Left cardiac atrium (tissue), 4 donors: ENCODE results near the gene POU2F2. TPM values are rescaled to one million over a fixed set of nuclear protein-coding genes. Genes with fewer than 3 reads are reported as not detected.
"Not testable (repeated sequence)": the region's sequence is repeated elsewhere in the genome, so short reads cannot be mapped to it uniquely, and the experiment has no call there.

Experiments used
- ATAC-seq, 2 donors: fragments of 200-7000 bp; cut with Tn5 transposase; one replicate each; pipeline ENCODE4 v1.9.1; 2020; ENCODE audit warnings: mild to moderate bottlenecking in 2 of 2, moderate library complexity in 2 of 2
- DNase-seq: peaks from one replicate; pipeline ENCODE4 v3.0.0-alpha.2; 2020
- intact Hi-C, 2 donors: fragments of 100-400 bp; cut with DNase I; formaldehyde crosslinking; loops; one replicate each; pipeline versions ENCODE4 v1.14.1 to v1.15.1; 2022 to 2023
- total RNA-seq, 2 donors: library from RNA; stranded (reverse); fragmentation: NEBNext Ultra II Directional; extraction: Animal tissue kit (Norgen Biotek cat#: 25700); gene quantifications; one replicate each; pipeline ENCODE4 v1.2.1, GENCODE V29; 2021
- donor health status: DM: no; HTN: yes; CAD: no.
- donor health status: DM: no; HTN: yes; CAD: no; lungs with severe emphysema.
- donor health status: DM: yes; HTN: yes; CAD: no.
- donor health status: Dilated cardiomyopathy.

POU2F2 gene
- total RNA-seq, 2 donors from 2014 or later: 1.1 to 1.2 TPM

DNA sequence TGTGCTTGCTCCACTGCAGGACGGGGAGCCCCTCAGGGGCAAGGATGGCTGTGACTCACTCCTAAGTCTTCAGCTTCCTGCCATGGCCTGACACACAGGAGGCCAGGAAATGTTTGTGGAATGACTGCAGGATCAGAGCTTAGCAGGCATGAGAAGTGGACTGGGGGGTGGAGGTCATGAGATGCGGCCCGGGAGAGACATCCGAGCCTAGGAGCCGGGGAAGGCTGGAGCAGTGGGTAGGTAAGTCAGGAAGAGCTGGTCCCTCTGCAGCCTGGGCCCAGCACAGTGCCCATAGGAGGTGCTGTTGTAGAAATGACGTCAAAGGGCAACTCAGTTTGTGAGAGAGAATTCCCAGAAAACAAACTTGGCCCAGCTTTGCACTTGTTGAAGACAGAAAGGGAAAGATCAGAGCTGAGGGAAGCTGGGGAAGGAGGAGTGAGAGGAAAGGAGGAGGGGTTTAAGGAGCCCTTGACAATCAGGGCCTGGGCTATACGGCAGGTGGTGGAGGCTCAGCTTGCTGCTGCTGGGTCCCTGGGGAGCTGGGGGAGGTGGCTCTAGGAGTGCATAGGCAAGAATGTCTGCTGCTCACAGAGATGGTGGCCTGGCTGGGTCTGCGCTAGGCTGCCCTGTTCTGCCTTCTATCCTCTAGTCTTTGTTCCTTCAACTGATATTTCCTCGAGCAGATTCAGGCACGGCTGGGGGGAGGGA is 18.5 kb downstream of the POU2F2 start:
- DNase-seq: no peak
- intact Hi-C loops: no loop called here
- ATAC-seq: peak in 1 of 2 donors; percentile 73

DNA sequence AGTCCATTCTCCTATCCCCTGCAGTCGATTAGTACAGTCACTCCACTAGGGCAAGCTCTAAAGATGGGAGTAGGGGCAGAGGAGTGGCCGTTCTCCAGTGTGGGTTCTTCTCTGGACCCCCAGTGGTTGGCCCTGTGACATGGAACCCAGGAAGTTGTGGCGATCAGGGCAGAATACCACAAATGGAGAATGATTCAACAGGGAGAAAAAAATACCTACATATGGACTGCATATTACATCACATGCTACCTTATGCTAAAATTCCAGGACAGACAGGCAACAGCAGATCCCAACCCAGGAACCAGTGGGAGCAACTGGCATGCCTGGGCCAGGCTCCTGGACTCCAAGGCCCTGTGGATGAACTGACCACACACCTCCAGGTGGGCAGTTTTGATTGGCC is 20.4 kb downstream of the POU2F2 start:
- intact Hi-C loops: no loop called here
- DNase-seq: no peak
- no peak for ATAC-seq

DNA sequence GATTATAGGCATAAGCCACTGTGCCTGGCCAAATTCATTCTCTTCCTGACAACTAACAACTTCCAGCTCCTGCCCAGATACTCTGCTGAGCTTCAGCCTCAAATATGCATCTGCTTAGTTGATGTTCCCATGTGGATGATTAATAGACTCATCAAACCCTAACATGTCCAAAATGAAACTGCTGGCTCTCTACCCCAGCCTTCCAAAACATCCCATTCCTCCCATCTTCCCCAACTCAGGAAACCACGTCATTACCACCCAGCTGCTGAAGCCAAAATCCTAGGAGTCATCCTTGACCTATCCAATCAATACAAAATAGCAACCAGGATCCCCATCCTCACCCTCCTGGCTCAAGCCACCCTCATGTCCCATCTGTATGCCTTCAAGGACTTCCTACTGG is 20.9 kb downstream of the POU2F2 start:
- intact Hi-C loops: no loop called here
- ATAC-seq: no peak
- DNase-seq: no peak

GRCh38 chr19:42110658-42111057 is 21.6 kb downstream of the POU2F2 start:
- ATAC-seq: no peak
- no peak for DNase-seq
- intact Hi-C loops: no loop called here

- intact Hi-C loops: loop anchor here in 1 of 2 donors (5.0 kb wide), 1 partner anchor 72 kb away; no protein-coding TSS in a partner anchor
- no peak for ATAC-seq
- no peak for DNase-seq
Measured at GRCh38 chr19:42109896-42110295, 22.4 kb downstream of the POU2F2 start.

DNA sequence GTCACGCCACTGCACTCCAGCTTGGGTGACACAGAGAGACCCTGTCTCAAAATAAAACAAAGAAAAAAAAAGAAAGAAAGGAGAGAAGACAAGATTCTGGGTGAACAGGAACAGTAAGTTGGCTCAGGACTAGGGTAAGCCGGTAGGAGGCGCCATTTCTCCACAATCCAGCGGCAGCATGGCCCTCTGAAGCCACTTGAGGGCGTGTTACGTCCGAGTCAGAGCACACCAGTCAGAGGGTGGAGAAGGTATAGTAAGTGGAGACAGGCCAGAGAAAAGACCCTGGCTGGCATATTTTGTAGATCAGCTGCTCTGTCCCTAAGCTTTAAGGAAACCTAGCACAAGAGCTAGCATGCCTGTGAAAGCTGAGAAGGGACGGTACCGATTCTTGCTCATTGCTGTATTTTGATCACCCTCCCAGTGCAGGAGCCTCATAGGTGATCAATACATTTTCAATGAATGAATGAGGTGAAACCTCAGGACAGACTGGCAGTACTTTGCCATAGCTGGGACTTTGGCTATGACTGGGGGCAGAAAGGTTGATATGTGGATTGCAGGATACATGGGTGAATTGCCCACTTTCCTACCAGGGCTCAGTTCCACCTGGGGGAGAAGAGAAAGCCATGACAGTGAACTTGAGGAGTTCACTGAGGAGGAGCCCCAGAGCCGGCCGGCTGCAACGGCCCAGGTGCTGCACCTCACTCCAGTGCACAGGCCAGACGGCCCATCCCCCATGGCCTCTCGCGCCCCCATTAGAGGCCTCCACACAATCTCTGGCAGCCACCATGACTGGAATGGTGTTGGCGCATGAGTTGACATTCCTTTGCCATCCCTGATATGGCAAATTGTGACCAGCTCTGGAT is 23.5 kb downstream of the POU2F2 start:
- intact Hi-C loops: loop anchor here in 1 of 2 donors (5.0 kb wide), 1 partner anchor 74 kb away; no protein-coding TSS in a partner anchor
- peak; percentile 78 to 81 for ATAC-seq
- peak; percentile 83 for DNase-seq

GRCh38 chr19:42105368-42105767 is 26.9 kb downstream of the POU2F2 start:
- intact Hi-C loops: loop anchor here in 1 of 2 donors (5.0 kb wide), 1 partner anchor 77 kb away; no protein-coding TSS in a partner anchor
- DNase-seq: no peak
- ATAC-seq: no peak

DNA sequence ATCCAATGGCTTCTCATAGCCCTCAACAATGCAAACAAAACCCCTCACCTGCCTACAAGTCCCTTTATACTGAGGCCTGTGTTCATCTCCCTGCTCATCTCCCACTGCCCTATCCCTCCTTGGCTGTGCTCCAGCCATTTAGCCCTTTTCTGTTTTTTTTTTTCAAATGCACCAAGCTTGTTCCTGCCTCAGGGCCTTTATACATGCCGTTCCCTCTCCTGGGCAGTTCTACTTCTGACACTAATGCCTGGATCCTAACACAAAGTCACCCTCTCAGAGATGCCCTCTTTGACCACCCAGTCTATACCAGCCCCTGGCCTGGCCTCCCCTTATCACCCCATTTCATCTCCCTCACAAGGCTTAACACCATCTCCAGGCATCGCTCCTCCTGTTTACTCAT is 29.4 kb downstream of the POU2F2 start:
- DNase-seq: no peak
- intact Hi-C loops: no loop called here
- ATAC-seq: no peak

DNA sequence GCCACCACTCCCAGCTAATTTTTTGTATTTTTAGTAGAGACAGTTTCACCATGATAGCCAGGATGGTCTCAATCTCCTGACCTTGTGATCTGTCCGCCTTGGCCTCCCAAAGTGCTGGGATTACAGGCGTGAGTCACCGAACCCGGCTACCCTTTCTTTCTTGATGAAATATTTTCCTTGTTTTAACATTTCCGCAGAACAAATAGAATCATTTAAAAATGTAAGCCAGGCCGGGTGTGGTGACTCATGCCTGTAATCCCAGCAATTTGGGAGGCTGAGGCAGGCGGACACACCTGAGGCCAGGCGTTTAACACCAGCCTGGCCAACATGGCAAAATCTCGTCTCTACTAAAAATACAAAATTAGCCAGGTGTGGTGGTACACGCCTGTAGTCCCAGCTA is 32.0 kb downstream of the POU2F2 start:
- intact Hi-C loops, ATAC-seq, DNase-seq: not testable (repeated sequence)

DNA sequence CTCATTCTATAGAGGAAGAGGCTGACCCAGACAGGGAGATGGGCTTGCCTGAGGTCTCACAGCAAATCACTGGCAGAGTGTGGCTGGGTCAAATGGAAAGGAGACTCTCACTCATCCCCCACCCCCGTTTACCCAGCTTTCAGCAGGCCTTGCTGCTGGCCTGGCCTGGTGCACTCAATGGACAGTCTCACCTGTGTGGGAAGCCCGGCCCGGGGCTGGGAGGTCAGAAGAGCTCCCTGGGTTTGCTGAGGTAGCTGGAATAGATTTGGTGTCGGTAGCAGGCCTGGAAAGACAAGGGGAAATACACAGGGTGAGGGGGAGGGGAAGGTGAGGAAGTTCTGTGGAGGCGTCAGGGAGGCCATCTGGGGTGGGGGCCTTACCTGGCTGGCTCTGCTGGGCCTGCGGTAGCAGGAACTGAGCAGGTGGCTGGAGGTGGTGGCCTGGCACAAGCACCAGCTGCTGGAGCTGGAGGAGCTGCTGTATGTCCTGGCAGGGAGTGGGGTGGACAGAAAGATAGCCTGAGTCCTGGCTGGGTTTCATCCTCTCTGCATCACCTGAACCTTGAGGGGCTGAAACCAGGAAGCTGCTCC is 32.8 kb downstream of the POU2F2 start:
- intact Hi-C loops: no loop called here
- DNase-seq (no peak), ATAC-seq (no peak)

- intact Hi-C loops: no loop called here
- DNase-seq (no peak), ATAC-seq (no peak)
Measured at GRCh38 chr19:42098781-42099180, 33.5 kb downstream of the POU2F2 start.

DNA sequence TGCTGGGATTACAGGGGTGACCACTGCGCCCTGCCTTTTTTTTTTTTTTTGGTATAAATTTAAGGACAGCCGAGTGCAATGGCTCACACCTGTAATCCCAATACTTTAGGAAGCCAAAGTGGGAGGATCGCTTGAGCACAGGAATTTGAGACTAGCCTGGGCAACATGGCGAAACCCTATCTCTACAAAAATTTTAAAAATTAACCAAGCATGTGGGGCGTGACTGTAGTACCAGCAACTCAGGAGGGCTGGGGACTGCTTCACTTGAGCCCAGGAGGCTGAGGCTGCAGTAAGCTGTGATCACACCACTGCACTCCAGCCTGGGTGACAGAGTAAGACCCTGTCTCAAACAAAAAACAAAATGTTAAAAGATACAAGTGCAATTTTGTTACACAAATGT is 34.8 kb downstream of the POU2F2 start:
- intact Hi-C loops: no loop called here
- ATAC-seq: no peak
- DNase-seq: no peak

DNA sequence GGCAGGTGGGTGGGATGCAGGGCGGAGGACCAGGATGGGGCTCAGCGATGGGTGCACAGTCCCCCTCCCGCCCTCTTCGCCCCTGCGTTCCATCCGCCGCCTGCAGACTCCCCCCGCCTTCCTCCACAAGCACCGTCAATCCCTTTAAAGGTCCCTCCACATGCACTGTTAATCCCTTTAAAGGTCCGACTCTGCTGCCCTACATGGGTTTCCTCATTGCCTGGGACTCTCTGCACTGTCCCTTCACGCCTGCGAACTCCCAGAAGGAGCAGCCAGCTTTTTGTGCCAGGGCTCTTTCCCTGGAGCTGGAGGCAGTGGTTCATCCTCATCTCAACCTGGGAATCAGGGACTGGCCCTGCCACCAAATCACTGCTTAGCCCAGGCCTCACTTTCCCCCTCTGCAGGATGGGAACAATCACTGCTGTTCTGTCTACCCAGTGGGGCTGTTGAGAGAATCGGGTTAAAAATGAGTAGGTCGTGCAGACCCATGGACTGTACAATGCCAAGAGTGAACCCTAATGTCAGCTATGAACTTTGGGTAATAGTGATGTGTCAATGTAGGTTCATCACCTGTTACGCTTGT is 35.9 kb downstream of the POU2F2 start:
- no peak for ATAC-seq
- no peak for DNase-seq
- intact Hi-C loops: no loop called here

- no peak for DNase-seq
- intact Hi-C loops: no loop called here
- ATAC-seq: peak in 1 of 2 donors; percentile 20
Measured at GRCh38 chr19:42095814-42096230, 36.4 kb downstream of the POU2F2 start.

- intact Hi-C loops: no loop called here
- DNase-seq (no peak), ATAC-seq (no peak)
Measured at GRCh38 chr19:42095142-42095813, 37.0 kb downstream of the POU2F2 start.

- DNase-seq (no peak), ATAC-seq (no peak)
- intact Hi-C loops: no loop called here
Measured at GRCh38 chr19:42093926-42094325, 38.3 kb downstream of the POU2F2 start.

DNA sequence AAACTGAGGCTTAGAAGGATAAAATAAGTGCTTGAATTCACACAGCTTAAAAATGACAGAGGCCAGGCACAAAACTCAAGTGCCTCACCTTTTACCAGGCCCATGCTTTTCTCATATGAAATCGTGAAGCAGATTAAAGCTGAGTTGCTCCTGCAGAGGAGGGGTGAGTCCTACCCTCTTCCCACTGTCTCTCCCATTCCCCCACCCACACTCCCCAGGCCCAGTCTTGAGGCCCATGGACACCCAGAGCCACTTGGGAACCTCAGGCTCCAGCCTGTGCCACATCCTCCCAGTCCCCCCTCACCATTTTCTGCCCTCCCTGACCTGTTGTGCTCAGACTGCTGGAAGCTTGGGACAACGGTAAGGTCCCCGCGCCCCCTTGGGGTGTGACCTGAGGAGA is 38.7 kb downstream of the POU2F2 start:
- no peak for ATAC-seq
- intact Hi-C loops: no loop called here
- DNase-seq: no peak

- intact Hi-C loops: no loop called here
Measured at GRCh38 chr19:42092350-42092749, 39.9 kb downstream of the POU2F2 start.

GRCh38 chr19:42091742-42092141 is 40.5 kb downstream of the POU2F2 start:
- ATAC-seq (peak in 1 of 2 donors; percentile 23), DNase-seq (peak; percentile 47)
- intact Hi-C loops: no loop called here

More at GRCh38 chr19:42092350-42092749, 39.9 kb downstream of the POU2F2 start:
- DNase-seq: no peak
- ATAC-seq: peak in 1 of 2 donors; percentile 56
